Vagina (tissue), 2 donors: ENCODE measurements around the gene FAM107B.

ENCODE experiments used
- POLR2AphosphoS5 ChIP-seq, 2 donors: sonication (generic); formaldehyde crosslinking; IDR thresholded peaks; one replicate each; pipeline ENCODE4 v1.9.0; 2017; ENCODE audit warnings: antibody characterized with exemption in 2 of 2, mild to moderate bottlenecking in 2 of 2, low read depth in 1 of 2; ENCODE audit not compliant: insufficient read depth in 1 of 2
- TF ChIP-seq, protein P1 (sequence below), 3 experiments: fragments of 450-650 bp in 2 of 3; fragments of 200-600 bp in 1 of 3; sonication (generic) in 1 of 3; IDR thresholded peaks; one replicate each; pipeline ENCODE4 v1.5.1; 2017 to 2019; ENCODE audit warnings: antibody characterized with exemption in 3 of 3, mild to moderate bottlenecking in 2 of 3, moderate library complexity in 2 of 3

DNA sequence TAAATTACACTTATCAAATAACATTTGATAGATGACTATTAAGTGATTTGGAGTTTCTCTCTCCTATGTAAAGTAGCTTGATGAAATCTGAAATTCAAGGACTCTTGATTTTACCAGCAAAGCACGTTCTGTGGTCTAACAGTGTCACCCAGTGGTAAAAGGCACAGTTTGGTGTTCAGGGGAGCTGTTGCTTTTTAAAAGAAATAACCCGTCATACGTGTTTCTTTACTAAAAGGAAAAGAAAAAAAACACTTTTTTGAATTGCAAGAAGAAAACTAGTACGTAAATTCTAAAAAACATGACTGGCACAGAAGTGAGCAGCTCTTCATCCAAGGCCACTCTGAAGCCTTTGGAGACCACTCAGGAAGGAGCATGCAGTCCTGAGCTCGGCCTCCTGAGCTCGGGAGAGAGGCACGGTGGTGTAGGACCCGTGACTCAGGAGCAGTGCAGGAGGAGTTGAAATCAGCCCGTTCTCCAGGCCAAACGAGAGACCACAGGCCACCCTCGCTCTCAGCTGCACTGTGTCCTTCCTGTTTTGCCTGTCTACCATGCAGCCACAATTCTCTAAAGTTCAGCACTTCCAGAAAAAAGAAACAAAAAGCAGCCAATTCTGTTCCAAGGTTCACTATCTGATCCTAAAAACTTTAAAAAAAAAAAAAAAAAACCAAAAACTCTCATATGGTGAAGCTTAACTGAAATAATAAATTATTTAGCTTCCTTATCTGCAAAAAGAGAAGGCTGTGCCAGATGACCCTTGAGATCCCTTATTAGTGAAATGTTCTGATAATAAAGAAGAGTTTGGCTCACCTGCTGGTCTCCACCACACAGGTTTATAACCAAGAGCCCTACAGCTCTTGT is 231.4 kb downstream of the FAM107B start:
- TF ChIP-seq, protein P1, sequence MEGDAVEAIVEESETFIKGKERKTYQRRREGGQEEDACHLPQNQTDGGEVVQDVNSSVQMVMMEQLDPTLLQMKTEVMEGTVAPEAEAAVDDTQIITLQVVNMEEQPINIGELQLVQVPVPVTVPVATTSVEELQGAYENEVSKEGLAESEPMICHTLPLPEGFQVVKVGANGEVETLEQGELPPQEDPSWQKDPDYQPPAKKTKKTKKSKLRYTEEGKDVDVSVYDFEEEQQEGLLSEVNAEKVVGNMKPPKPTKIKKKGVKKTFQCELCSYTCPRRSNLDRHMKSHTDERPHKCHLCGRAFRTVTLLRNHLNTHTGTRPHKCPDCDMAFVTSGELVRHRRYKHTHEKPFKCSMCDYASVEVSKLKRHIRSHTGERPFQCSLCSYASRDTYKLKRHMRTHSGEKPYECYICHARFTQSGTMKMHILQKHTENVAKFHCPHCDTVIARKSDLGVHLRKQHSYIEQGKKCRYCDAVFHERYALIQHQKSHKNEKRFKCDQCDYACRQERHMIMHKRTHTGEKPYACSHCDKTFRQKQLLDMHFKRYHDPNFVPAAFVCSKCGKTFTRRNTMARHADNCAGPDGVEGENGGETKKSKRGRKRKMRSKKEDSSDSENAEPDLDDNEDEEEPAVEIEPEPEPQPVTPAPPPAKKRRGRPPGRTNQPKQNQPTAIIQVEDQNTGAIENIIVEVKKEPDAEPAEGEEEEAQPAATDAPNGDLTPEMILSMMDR (IDR thresholded peaks at IDR 0.05), result no peak
- no peak for TF ChIP-seq POLR2AphosphoS5 (IDR thresholded peaks at IDR 0.05; ENCODE audit: insufficient read depth in 1 of 2, low read depth in 1 of 2)
